Astrocyte of the cerebellum (primary cell): ENCODE data around the gene MRPS34.

ENCODE experiments used
- DNase-seq: peaks from one replicate; pipeline ENCODE4 v3.0.0-alpha.2; 2011; ENCODE audit warnings: low read depth
- H3K4me3 ChIP-seq: 2 replicates; pipeline ENCODE4 v1.5.1; 2011; ENCODE audit warnings: mild to moderate bottlenecking, low read depth, low read length, moderate library complexity
- in situ Hi-C: cut with HindIII; loops from 2 replicates; pipeline ENCODE4 v1.10.0; 2017; ENCODE audit warnings: low sequenced_read_pairs
- TF ChIP-seq, protein P1 (sequence below): IDR thresholded peaks from 2 replicates; pipeline ENCODE4 v1.5.1; 2012; ENCODE audit warnings: low read length, low read depth, moderate library complexity, mild to moderate bottlenecking; ENCODE audit errors: missing control alignments

Gene MRPS34

DNA sequence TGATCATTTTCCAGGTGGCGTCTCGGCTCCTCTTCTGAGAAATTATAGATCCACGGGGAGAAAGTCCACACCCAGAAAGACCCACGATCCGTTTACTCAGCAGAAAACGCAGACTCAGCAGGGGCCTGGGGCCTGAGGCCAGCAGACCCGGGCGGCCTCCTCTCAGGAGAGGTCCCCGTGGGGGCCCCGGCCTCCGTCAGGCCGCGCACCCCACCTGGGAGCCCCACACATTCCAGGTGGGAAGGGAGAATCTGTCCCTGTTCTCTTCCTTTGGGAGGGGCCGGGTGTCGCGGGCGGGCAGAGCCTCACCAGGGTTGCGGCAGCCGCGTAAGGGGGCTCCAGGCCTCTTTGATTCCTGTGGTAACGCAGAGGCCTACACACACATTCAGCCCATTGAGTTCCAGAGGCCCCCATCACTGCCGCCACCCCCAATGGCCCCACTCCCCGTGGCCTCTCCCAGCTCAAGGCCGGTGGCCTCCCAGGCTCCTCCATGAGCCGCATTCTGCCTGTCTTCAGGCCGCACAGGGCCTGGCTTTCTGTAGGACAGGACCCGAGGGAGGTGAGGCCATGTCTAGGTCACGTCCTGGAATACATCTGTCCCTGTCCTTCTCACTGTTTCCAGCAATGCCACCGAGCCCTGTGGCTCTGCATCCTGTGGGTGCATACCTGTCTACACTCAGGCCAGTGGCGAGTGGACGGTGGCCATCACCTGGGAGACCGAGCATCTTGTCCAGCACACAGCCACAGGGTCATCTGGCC, 22.2 kb upstream of the MRPS34 start:
- no peak overlapping the region for H3K4me3 ChIP-seq
- in situ Hi-C loops = no loop called here
- TF ChIP-seq, protein P1, sequence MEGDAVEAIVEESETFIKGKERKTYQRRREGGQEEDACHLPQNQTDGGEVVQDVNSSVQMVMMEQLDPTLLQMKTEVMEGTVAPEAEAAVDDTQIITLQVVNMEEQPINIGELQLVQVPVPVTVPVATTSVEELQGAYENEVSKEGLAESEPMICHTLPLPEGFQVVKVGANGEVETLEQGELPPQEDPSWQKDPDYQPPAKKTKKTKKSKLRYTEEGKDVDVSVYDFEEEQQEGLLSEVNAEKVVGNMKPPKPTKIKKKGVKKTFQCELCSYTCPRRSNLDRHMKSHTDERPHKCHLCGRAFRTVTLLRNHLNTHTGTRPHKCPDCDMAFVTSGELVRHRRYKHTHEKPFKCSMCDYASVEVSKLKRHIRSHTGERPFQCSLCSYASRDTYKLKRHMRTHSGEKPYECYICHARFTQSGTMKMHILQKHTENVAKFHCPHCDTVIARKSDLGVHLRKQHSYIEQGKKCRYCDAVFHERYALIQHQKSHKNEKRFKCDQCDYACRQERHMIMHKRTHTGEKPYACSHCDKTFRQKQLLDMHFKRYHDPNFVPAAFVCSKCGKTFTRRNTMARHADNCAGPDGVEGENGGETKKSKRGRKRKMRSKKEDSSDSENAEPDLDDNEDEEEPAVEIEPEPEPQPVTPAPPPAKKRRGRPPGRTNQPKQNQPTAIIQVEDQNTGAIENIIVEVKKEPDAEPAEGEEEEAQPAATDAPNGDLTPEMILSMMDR = no peak
- no peak for DNase-seq

DNA sequence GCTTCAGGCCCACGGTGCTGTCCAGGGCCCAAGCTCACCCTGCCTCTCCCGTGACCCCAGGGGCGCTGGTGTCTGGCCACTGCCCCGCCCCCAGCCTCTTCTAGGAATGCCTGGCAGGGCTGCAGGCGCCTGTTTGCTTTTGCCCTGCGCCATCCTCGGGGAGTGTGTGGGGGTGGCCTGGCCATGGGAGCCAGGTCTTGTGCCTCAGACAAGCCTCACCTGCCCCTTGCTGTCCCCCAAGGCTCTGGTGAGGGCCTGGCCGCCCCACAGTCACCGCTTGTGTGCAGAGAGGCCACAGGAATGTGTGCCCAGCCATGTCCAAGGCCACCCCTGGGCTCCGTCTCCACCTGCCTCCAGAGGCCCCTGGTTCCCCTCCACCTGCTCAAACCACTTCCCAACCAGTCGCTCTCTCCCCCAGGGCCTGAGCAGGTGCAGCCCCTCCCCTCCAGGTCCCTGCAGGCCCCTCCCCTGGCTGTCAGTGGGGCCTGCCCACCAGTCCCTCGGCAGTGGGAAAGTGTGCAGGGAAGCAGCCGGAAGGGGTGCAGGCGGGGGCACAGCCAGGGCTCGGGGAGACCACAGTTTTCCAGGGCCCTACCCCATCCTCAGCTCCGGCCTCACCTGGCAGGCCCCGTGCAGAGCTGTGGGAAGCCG, 21.4 kb upstream of the MRPS34 start:
- no peak for DNase-seq
- in situ Hi-C loops = no loop called here
- TF ChIP-seq, protein P1 = no peak
- H3K4me3 ChIP-seq = no peak overlapping the region

DNA sequence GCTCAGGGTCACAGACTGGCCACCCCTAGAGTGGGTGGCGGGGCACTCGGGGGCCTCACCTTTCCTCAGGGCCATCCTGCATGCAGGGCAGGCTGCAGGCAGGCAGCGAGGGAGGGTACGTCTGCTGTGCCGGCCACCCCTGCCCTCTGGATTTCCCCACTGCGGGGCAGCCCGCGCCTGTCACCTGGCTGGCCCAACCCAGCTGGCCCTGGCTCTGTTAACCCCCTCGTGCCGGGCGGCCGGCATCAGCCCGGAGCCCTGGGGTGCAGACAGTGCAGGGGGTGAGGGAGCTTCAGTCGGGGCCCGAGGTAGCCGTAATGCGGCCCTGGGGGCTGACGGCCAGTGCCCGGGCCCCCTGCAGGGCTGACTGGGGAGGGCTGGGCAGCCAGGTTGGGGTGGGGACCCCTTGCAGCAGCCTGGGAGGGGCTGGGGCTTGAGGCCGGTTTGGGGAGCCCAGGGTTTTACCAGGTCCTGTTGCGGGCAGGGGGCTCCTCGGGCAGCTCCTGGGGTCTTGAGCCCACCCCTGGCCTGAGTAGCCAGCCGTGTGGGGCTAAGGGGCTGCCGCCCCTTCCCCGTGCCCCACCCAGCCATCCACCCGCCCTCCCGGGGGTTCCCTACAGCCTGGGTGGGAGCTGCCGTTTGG, 20.8 kb upstream of the MRPS34 start, which contains the start of gene IGFALS:
Gene IGFALS, minus strand, starts transcription at position 128 of the 643 bp plus-strand sequence. Its CDS starts 53 bp downstream, at position 75.
- TF ChIP-seq, protein P1 = no peak
- no peak within 1 kb of the TSS for H3K4me3 ChIP-seq
- no peak for DNase-seq
- in situ Hi-C loops = no loop called here

DNA sequence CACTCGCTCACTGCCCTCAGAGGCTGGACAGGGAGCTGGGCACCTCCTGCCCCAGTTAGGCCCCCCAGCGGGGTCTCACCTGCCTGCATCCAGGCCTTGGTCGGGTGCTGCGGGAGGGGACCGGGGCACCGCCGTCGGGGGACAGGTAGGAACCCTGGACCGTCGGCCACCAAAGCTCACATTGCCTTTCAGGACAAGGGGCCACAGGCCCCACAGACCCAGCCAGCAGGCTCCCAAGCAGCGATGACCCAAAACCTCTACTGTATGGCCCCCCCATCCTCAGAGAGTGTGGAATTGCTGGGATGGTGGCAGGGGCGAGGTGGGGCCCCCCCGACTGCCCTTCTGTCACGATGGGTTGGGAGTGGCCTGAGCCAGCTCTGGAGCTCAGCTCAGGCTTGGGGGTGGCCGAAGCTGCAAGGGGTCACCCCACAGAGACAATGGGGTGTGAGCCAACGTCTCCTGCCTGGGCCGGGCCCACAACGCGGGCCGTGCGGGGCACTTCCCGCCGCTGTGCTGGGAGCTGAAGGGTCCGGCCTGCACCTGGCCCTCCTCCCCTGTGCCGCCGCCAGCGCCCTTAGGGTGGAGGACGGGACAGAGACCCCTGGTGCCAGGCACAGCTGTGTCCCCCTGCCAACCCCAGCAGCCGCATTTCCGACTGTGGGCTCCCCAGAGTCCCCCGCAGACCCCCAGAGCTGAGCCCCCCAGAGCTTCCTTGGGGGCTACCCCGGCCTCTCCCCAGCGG, 20.1 kb upstream of the MRPS34 start:
- in situ Hi-C loops = no loop called here
- TF ChIP-seq, protein P1 = no peak
- H3K4me3 ChIP-seq = no peak overlapping the region
- no peak for DNase-seq

DNA sequence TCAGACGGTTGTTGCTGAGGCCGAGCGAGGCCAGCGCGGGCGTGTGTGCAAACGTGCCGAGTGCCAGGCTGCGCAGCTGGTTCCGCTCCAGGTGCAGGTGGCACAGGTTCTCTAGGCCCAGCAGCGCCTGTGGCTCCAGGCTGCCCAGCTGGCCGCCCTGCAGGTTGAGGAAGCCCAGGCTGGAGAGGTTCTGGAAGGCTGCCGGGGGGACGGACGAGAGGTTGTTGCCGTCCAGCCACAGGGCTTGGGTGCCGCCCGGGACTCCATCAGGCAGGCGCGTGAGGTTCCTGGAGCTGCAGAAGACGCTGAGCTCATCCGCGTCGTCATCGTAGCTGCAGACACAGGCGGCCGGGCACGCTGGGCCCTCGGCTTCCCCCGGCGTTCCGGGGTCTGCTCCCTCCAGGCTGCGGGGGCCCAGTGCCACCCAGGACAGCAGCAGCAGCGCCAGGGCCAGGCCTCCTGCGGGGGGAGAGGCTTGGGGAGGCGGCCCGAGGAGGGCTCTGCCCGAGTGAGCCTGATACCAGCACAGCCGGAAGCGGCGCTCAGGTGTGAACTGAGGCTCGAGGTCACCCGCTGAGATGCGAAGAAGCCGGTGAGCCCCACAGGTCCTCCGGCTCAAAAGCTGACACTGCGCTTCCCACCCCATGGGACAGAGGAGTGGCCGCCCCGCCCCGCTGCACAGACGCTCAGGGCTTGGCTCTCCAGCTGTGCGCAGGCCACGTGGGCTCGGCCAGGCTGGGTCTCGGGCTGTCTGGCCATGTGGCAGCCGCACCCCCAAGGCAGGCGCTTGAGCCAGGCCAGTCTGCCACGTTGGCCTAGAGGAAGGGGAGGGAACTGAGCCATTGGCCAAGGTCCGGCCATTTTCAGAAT, 19.2 kb upstream of the MRPS34 start:
- TF ChIP-seq, protein P1 = no peak
- in situ Hi-C loops = no loop called here
- H3K4me3 ChIP-seq = no peak overlapping the region
- no peak for DNase-seq
